DMS53 treated with DMSO at 0.1 percent for 48 hours (cell line): Measurements from ENCODE around the gene CBY2.

Experiments used
- DNase-seq: peaks from one replicate; lab custom pipeline; 2025; ENCODE audit not compliant: unreplicated experiment; lab: John Stamatoyannopoulos, UW

The CBY2 gene

GRCh38 chr13:45700971-45701900 is 884 bp upstream of the CBY2 start:
- DNase-seq, result no peak

GRCh38 chr13:45702869-45703391 is 810 bp downstream of the CBY2 start:
- DNase-seq, result no peak

GRCh38 chr13:45704211-45704739 is 2.2 kb downstream of the CBY2 start:
- no peak for DNase-seq

GRCh38 chr13:45704854-45705695 is 3.0 kb downstream of the CBY2 start:
- DNase-seq, result no peak

- DNase-seq, result no peak
Measured at GRCh38 chr13:45705918-45706317, 3.8 kb downstream of the CBY2 start.

- DNase-seq, result no peak
Measured at GRCh38 chr13:45707516-45708100, 5.5 kb downstream of the CBY2 start.

GRCh38 chr13:45711951-45712350 is 9.8 kb downstream of the CBY2 start:
- no peak for DNase-seq

- no peak for DNase-seq
Measured at GRCh38 chr13:45713106-45713690, 11.1 kb downstream of the CBY2 start.

- DNase-seq, result no peak
Measured at GRCh38 chr13:45713721-45714120, 11.6 kb downstream of the CBY2 start.

GRCh38 chr13:45714170-45714569 is 12.1 kb downstream of the CBY2 start:
- DNase-seq, result no peak

- DNase-seq, result no peak
Measured at GRCh38 chr13:45715351-45715750, 13.2 kb downstream of the CBY2 start.

- no peak for DNase-seq
Measured at GRCh38 chr13:45717349-45717748, 15.2 kb downstream of the CBY2 start.

- peak; percentile 23 for DNase-seq
Measured at GRCh38 chr13:45718063-45718462, 15.9 kb downstream of the CBY2 start.

GRCh38 chr13:45718992-45719391 is 16.9 kb downstream of the CBY2 start:
- no peak for DNase-seq

- no peak for DNase-seq
Measured at GRCh38 chr13:45721203-45721731, 19.1 kb downstream of the CBY2 start.

- DNase-seq, result no peak
Measured at GRCh38 chr13:45723798-45724197, 21.7 kb downstream of the CBY2 start.

- peak; percentile 3 for DNase-seq
Measured at GRCh38 chr13:45728759-45729158, 26.6 kb downstream of the CBY2 start.

GRCh38 chr13:45731455-45731854 is 29.3 kb downstream of the CBY2 start:
- DNase-seq, result no peak

GRCh38 chr13:45732916-45733315 is 30.8 kb downstream of the CBY2 start:
- DNase-seq, result no peak

GRCh38 chr13:45733361-45733760 is 31.2 kb downstream of the CBY2 start:
- no peak for DNase-seq
